HG03095 (cell line): ENCODE data around the gene PABPC4L.
"Not testable (repeated sequence)": the region's sequence is repeated elsewhere in the genome, so short reads cannot be mapped to it uniquely, and the experiment has no call there.

ENCODE experiments used
- ATAC-seq: cut with Tn5 transposase; IDR thresholded peaks from one replicate; pipeline ENCODE4 v1.9.1; 2021; ENCODE audit warnings: moderate library complexity; ENCODE audit not compliant: unreplicated experiment

Gene PABPC4L

DNA sequence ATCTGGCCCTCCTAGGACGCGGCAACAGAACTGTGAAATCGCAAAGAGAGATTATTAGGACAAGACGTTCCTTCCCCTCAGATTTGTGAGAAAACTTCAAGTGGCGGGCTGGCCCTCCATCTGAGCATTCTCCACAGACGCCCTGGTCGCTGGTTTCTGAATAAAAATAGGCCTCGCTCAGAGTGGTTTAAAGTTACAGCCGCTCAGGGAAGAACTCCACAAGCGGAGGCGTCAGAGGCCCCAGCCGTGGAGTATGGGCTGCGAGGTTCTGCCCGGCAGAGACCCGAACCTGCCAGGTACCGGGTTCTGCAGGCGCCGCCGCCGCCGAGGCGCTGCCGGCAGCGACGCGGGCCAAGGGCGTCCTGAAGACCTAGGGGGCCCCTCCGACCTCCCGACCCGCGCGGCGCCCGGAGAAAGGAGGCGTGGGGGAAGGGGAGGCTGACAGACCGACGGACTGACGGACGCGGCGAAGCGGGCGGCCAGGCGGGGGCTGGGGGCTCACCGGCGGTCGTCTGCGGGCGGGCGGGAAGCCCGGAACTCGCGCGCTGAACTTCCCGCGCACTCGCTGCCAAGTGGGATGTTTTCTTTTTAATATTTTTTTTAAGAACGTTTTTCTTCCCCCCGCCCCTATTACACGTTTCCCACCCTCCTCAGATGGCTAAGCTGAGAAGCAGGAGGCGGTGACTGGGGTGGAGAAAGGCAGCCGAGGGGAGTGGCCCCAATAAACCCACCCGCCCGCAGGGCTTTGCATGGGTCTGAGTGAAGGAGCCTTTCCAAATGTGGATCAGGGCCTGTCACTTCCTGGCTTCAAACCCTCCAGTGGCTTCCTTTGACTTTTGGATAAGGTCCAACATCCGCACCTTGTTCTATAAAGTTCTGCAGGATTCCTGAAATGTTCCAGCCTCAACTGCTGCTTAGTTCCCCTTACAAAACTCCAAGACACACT, at the start of gene PABPC4L:
Gene PABPC4L, minus strand, starts transcription at position 574 of the 946 bp plus-strand sequence. CDS start 770 bp downstream, outside the sequence.
- no peak for ATAC-seq

DNA sequence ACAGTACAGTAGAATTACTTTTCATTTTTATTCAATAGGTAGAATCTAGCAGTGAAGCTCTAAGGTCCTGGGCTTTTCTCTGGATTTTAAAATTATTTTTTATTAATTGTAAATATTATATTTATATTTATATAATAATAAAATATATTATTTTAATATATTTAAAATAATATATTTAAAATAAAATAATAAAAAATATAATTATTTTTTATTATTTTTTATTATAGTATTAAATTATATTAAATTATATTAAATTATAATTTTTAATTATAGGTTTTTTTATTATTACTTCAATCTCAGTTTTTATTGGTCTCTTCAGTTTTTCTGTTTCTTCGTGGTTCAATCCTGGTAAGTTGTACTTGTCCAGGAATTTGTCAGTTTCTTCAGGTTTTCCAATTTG, 49.7 kb upstream of the PABPC4L start:
- no peak for ATAC-seq

DNA sequence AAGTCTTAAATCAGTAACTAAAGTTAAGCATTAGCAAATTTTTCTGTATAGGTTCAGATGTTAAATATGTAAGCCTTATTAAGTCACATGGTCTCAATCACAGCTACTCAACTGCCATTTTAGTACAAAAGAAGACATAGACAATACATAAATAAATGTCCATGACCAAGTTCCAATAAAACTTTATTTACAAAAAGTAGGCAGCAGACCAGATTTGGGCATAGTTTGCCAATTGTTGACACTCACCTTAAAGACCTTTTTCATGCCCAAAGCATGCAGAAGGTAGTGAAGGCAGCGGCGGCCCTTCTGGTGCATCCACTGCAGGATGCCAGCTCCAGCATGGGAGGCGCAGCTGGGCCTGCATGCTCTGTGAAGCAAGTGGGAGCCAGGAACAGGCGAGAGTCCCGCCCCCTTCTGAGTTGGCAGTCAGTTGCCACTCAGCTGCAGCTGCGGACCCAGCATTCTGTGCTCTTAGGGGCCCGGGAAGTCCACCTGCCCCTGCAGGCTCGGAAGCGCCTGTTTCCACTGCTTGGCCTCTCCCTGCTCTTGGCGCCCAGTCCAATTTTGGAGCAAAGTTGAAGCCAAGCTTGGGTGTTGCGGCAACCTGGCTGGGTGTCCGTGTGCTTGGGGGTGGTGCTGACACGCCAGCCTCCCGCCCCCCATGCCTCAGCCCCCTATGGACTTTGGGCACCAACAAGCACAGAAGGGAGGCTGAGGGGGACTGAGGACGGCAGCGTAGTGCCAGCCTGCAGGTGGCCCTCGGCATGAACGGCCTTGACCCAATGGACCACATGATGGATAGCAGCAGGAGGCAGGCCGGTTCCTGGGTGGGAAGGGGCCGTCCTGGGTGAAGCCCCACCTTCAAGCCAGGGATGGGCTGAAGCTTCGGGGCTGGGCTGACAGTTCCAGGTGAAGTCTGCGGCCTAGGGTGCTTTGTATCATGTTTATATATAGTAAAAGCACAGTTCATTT, 42.4 kb upstream of the PABPC4L start:
- no peak for ATAC-seq

DNA sequence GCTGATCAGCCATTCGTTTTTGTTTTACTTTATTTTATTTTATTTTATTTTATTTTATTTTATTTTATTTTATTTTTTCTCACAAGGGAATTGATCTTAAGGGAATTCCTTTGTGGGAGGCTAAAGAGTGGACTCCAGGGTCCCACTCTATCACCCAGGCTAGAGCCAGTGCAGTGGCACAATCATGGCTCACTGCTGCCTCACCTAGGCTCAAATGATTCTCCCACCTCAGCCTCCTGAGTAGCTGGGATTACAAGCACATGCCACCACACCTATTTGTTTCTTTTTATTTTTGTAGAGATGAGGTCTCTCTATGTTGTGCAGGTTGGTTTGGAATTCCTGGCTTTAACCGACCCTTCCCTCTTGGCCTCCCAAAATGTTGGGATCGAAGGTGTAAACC, 17.5 kb upstream of the PABPC4L start:
- no peak for ATAC-seq

DNA sequence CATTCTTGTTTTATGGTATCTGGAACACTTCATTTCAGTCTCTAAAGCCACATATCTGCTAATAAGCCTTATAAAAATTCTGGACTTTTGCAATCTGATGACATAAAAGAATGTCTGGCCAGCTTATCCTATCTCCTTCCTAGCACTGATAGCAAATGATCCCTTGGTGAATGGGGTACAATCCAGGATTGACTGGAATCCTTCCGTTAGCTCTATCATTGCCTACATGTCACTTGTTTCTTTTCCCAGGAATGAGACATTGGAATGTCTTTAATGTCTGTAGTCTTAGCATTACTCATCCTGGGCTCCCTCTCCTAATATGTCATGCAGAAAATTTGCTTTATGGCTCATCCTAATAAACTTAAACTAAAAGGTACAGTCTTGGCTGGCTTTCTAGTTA, 14.8 kb upstream of the PABPC4L start:
- ATAC-seq: no peak

DNA sequence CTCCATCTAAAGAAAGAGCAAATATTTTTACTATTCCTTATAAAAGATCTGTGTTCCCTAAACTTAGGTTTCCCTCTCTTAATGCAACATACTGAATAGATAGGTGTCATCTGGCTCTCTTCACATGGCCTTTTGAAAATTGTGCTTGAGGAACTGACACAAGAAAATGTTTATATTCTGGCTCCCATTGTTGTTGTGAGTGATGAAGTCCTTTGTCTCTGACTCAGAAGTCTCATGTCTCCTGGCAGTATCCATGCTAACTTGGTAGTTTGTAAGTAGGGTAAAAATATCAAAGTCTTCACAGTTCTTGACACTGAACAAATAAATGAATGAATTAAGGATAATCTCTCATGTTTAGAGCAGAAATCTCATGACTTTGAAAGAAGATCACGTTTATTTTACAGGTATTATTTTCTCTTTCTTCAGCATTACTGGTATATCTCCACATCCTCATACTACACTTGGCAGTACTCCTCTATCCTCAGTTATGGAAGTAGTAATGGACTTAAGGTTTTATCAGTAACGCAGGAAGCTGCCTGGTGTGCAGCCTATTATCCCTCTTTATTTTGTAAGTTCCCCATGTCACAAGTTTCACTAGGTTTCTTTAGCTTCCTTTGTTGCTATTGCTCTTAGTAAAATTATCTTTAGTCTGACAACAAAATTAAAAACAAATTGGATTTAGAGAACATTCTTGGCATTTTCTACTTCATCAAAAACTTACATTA, 14.2 kb upstream of the PABPC4L start:
- no peak for ATAC-seq

DNA sequence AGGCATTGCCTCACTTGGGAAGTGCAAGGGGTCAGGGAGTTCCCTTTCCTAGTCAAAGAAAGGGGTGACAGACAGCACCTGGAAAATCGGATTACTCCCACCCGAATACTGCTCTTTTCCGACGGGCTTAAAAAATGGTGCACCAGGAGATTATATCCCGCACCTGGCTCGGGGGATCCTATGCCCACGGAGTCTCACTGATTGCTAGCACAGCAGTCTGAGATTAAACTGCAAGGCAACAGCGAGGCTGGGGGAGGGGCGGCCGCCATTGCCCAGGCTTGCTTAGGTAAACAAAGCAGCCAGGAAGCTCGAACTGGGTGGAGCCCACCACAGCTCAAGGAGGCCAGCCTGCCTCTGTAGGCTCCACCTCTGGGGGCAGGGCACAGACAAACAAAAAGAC, 6.4 kb upstream of the PABPC4L start:
- not testable (repeated sequence) for ATAC-seq

DNA sequence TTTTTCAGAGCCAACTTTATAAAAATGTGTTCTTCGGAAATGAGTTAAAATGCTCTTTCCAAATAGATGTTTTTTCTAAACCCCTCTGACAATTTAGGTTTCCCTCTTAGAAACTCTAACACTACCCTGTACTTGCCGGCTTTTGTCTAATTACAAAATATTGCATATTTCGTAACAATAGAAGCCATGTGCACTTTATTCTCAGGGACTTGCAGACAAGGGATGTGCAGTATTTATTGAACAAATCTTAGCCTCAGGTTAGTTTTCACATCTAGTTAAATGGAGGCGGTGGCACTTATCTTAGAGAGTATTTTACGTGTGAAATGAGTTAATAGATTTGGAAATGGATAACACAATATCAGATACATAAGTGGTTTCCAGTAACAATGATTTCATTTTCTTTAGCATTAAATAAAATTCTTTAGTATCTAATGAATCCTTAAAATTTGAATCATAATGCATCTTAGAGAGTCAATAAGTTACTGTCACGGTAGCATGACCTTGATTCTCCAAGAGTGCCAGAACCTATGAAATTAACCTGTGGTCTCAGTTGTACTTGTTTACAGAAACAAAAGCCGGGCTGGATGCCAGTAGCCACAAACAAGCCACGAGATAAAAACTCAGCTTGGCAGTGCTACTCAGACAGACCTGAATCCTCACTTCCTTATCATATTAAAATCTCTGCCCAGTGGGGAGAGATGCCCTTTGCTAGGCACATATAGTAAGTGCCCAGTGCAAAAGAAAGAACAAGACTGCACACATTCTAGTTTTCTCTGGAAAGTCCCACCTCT, 772 bp upstream of the PABPC4L start:
- no peak for ATAC-seq

DNA sequence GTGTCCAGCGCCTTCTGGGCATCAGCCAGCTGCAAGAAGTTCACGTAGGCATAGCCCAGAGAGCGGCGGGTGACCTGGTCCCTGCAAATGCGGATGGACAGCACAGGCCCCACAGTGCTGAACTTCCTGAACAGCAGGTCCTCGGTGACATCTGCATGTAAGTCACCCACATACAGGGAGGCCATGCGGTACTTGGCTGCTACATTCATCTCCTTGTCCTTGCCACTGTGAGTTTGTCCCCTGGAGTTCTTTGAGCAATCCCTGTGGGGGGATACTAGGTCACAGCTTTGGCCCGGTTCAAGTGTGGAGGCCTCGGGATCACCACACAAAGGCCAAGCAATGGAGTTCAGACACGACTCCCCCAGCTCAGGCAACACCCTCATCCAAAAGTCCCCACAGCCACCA, 776 bp downstream of the PABPC4L start:
- ATAC-seq: no peak

DNA sequence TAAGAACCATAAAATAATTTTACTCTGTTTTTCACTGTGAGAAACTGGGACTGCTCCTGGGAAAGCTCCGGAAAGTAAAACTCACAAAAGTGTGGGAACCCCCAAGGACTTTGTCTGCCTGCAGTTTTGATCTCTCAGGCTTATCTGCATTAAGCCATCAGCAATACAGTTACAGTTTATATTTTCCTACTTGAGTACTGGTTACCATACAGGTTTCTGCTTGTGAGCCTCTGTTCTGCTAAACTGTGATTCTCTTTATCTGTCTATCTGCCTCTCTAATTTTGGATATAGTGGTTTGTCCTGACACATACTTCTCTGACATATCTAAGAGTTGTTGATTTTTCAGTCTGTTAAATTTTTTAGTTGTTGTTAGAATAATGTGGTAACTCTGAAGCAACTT, 11.6 kb downstream of the PABPC4L start:
- no peak for ATAC-seq

DNA sequence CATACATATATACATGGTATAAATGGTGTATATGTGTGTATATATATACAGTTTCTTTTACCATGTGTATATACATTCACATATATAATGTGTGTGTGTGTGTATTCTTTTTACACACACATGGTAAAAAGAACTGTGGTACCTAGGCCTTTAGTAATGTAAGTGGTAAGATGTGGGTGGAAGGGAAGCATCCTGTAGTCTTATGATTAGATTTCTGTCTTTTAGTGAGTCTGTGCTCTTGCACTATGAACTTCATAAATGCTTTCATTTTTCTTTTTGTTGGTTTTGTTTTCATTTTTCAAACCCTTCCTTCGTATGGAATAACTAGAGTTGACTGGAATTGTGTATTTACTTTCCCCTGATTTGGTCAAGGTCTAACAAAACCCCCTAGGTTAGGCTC, 12.1 kb downstream of the PABPC4L start:
- no peak for ATAC-seq

DNA sequence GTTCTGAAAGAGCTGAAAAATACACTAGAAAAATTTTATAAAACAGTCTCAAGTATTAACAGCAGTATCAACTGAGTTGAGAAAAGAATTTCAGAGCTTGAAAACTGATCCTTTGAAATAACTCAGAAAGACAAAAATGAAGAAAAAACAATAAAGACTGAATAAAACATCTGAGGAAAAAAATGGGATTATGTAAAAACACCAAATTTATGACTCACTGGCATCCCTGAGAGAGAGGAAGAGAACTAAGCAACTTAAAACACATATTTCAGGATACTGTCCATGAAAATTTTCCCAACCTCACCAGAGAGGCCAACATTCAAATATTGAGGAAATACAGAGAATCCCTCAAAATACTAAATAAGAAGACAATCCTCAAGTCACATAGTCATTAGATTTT, 22.9 kb downstream of the PABPC4L start:
- ATAC-seq: no peak

DNA sequence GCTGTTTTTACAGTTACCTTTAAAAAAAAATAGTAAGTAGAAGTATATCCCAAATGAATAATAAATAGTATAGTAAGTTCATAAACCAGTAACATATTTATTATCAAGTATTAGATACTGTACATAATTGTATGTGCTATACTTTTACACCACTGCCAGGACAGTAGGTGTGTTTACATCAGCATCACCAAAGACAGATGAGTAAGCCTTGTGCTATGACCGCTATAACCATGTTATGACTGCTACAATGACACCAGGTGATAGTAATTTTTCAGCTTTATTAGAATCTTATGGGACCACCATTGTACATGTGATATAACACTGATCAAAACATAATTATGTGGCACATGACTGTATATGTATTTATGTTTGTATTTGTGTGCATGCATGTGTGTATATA, 27.3 kb downstream of the PABPC4L start:
- ATAC-seq: no peak

DNA sequence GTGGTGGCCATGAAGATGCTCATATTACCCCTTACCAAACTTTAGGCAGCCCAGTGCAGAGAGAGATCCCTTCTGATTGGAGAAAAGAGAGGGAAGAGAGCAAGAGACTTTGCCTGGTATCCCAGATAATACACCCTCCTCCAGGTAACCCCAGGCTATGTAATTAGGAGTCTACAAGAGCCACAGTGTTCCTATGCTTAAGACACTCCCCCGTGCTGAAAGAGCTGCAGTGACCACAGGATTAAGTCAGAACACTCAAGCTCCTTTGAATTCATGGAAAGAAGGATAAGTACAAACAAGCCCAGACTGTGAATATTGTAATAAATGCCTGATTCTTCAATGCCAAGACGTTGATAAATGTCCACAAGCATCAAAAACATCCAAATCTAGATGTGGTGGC, 41.4 kb downstream of the PABPC4L start:
- ATAC-seq: no peak

DNA sequence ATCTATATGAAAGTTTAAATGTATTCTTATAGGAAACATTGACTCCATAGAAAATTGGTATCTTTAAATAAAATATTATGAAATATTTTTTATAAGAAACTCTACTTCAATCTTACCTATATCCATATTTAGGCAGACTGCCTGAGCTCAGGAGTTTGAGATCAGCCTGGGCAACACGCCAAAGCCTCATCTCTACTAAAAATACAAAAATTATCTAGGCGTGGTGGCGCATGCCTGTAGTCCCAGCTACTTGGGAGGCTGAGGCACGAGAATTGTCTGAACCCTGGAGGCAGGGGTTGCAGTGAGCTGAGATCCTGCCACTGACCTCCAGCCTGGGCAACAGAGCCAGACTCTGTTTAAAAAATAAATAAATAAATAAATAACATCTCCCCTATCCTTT, 47.5 kb downstream of the PABPC4L start:
- ATAC-seq: no peak

DNA sequence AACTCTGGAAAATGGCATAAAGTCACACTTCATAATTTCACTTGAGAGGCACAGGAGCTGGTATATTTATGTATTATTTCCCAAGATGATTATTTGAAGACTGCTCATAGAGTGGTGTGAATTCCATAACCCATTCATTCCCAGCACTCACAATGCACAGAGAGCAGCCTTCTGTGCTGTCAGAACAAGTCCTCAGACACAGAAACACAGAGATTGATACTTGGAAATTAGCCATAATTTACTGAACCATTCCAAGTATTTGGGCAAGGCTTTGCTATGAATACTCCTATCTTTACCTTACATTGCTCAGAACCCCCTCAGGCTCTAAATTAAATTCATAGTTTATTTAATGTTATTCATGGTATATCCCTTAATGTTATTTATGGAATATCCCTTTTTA, 53.6 kb downstream of the PABPC4L start:
- no peak for ATAC-seq
